ENCODE results near the gene DIAPH2. TPM values are rescaled to one million over a fixed set of nuclear protein-coding genes. Genes with fewer than 3 reads are reported as not detected.

The DIAPH2 gene
- 10 to 100 TPM; 13.7 to 13.9 TPM for total RNA-seq

GRCh38 chrX:96684339-96685209 lies at the start of gene DIAPH2:
Gene DIAPH2, plus strand, starts transcription at chrX:96684842.
- H3K4me1 Mint-ChIP-seq: peaks cover 22% of the 10 kb centered on the region
- H3K9me3 Mint-ChIP-seq: no peaks in the 10 kb centered on the region
- POLR2A ChIA-PET: no interaction called here

DNA sequence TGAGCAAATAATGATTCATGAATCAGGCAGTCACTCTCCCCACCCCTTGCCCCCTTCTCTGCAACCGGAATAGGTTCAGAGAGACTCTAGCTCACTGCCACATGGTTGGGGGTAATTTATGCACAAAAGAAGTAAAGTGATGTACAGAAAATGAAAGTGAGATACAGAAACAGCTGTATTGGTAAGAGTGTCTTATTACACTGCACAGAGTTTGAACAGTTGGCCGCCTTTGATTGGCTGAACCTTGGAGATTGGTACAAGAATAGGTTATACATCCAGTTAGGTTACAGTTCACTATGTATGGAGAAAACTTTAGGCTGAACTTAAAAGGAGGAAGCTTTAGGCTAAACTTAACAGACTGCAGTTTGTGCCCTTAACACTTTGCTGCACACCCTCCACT lies 34.6 kb upstream of the DIAPH2 start:
- POLR2A ChIA-PET: no interaction called here
- Mint-ChIP-seq H3K4me3 (no peak overlapping the region), H3K4me1 (no peaks in the 10 kb centered on the region), H3K27me3 (peaks cover 8% of the 10 kb centered on the region), H3K36me3 (no peaks in the 10 kb centered on the region), H3K27ac (no peak overlapping the region), H3K9me3 (peaks cover 2% of the 10 kb centered on the region)
- DNase-seq (no peak), ATAC-seq (ENCODE audit: low read depth) (no peak)

More at GRCh38 chrX:96684339-96685209, at the start of gene DIAPH2:
- H3K27ac Mint-ChIP-seq: peak within 1 kb of the TSS; percentile 95
- peaks cover 1% of the 10 kb centered on the region for H3K27me3 Mint-ChIP-seq
- ATAC-seq (ENCODE audit: low read depth): peak; percentile 89
- DNase-seq: peak; percentile 80
- H3K36me3 Mint-ChIP-seq: no peaks in the 10 kb centered on the region
- H3K4me3 Mint-ChIP-seq: peak within 1 kb of the TSS; percentile 94

DNA sequence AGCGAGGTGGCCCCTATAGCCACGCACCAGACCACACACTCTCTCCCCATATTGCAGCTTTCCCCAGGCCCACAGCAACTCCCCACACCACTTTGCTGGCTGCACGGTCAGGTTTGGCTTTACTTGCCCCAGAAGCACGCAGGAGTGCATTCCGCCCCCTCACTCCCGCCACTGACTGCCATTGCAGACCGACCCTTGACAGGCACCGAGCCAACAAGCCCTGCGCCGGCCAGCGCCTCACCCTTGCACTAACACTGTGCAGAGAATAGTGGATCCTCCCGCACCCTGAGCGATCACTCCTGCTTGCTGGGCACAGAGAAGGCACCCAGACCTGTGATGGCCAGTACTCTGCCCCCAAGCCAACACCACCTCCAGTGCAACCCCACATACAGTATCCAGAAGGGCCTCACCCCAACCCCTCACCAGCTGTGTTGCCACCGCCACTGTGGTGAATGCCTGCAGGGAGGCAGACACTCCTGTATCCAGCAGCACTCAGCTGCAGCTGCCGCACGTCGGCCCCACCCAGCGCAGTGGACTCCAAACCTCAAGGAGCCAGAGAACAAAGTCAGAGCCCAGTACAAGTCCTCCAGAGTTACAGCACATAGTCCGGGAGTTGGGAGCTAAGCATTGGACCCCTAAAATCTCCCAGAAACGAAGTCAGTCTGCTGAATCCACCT lies 28.6 kb upstream of the DIAPH2 start:
- Mint-ChIP-seq H3K27ac (no peak overlapping the region), H3K9me3 (no peaks in the 10 kb centered on the region), H3K4me3 (no peak overlapping the region), H3K36me3 (no peaks in the 10 kb centered on the region), H3K27me3 (peaks cover 10% of the 10 kb centered on the region), H3K4me1 (no peaks in the 10 kb centered on the region)
- no peak for ATAC-seq (ENCODE audit: low read depth)
- POLR2A ChIA-PET: no interaction called here
- no peak for DNase-seq

DNA sequence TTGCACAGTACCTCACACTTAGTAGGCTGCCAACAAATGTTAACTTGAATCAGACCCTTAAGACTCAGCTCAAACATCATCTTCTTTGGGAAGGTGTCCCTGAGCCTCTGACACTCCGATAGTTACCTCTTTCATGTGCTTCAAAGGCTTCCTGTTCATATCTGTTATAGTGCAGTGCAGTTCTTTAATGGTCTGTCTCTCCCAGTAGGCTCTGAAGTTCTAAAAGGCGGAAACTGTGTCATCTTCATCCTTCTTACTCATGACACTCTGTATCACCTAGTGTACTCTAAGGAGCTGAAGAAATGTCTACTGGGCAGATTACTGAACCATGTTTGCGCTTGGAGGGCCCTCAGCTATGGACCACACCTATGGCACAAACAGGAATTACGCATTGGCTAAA lies 2.1 kb upstream of the DIAPH2 start:
- peaks cover 1% of the 10 kb centered on the region for H3K27me3 Mint-ChIP-seq
- H3K9me3 Mint-ChIP-seq: no peaks in the 10 kb centered on the region
- DNase-seq (no peak), ATAC-seq (ENCODE audit: low read depth) (peak; percentile 28)
- peaks cover 18% of the 10 kb centered on the region for H3K4me1 Mint-ChIP-seq
- no peaks in the 10 kb centered on the region for H3K36me3 Mint-ChIP-seq
- H3K27ac Mint-ChIP-seq: peak overlapping the region; percentile 77
- POLR2A ChIA-PET: no interaction called here
- peak overlapping the region; percentile 50 for H3K4me3 Mint-ChIP-seq

- peaks cover 22% of the 10 kb centered on the region for H3K4me1 Mint-ChIP-seq
- H3K27me3 Mint-ChIP-seq: peaks cover 1% of the 10 kb centered on the region
- peak overlapping the region; percentile 95 for H3K27ac Mint-ChIP-seq
- peak overlapping the region; percentile 94 for H3K4me3 Mint-ChIP-seq
- ATAC-seq (ENCODE audit: low read depth): no peak
- no peak for DNase-seq
- H3K9me3 Mint-ChIP-seq: no peaks in the 10 kb centered on the region
- POLR2A ChIA-PET: no interaction called here
- H3K36me3 Mint-ChIP-seq: no peaks in the 10 kb centered on the region
These were observed 674 bp upstream of the DIAPH2 start for GRCh38 chrX:96683997-96684338.

DNA sequence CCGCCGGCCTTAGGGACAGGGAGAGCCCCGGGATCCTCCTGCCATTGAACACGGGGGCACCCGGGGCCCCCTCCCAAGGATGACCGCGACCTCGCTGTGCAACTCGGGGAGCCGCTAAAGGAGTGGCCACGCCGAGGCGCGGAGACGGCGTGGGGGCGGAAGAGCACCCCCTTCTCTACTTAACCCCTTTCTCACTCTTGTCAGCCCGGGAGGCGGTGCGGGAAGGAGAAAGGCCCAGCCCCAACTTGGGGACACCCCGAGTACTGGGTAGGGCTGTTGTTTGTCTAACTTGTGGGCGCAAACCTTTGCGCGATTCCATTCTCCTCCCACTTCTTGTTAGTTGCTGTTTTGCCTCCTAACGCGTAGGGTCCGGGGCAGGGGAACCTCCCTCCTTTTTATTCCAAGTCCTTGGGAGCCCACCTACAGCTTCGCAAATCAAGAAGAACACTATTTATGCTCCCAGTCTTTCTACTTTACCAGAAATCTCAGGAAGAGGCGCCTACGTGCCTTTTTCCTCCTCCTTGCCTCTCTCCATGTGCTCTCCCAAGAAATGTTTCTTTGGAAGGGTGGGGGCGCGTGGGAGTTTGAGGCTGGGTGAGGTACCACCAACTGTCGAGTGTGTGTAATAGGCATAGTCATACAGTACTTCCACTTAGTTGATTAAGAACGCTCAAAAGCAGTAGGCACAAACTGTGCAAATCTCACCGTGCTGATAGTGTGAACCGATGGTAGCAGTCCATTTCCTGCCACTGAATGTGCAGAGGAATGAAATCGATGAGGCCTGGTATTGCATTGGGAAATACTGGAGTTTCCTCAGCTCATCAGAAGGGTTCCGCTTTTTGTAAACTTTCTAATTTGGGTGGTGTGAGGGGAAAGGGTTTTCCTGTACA lies 813 bp downstream of the DIAPH2 start:
- Mint-ChIP-seq H3K36me3 (no peaks in the 10 kb centered on the region), H3K4me3 (peak overlapping the region; percentile 94), H3K27ac (peak overlapping the region; percentile 95), H3K4me1 (peaks cover 22% of the 10 kb centered on the region), H3K9me3 (no peaks in the 10 kb centered on the region), H3K27me3 (peaks cover 1% of the 10 kb centered on the region)
- ATAC-seq (ENCODE audit: low read depth) (peak; percentile 44), DNase-seq (peak; percentile 30)
- POLR2A ChIA-PET: no interaction called here

DNA sequence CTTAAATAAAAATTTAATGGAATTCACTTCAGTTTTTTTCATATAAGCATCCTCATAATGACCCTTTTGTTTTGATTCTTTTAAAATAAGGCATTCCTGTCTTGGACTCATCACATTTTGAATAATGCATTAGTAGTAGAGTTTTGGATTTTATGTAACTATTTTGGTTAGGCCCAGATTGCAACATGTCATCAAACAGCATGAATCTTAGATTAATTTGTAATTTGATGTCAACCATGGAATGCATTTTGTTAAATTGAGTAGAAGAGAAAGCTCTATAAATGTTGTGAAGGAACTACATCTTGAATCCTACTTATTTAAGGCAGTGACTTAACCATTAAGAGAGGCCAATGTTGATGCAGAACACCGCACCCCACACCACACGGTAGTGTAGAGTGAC lies 3.1 kb downstream of the DIAPH2 start:
- Mint-ChIP-seq H3K4me3 (no peak overlapping the region), H3K9me3 (no peaks in the 10 kb centered on the region), H3K27me3 (no peaks in the 10 kb centered on the region), H3K4me1 (peaks cover 17% of the 10 kb centered on the region), H3K36me3 (no peaks in the 10 kb centered on the region), H3K27ac (no peak overlapping the region)
- ATAC-seq (ENCODE audit: low read depth) (no peak), DNase-seq (no peak)
- POLR2A ChIA-PET: no interaction called here

- DNase-seq (no peak), ATAC-seq (ENCODE audit: low read depth) (no peak)
- Mint-ChIP-seq H3K9me3 (no peaks in the 10 kb centered on the region), H3K36me3 (peaks cover 2% of the 10 kb centered on the region), H3K4me3 (no peak overlapping the region), H3K27ac (no peak overlapping the region), H3K27me3 (no peaks in the 10 kb centered on the region), H3K4me1 (peaks cover 15% of the 10 kb centered on the region)
- POLR2A ChIA-PET: no interaction called here
These were observed 4.1 kb downstream of the DIAPH2 start for GRCh38 chrX:96688789-96689188.

- Mint-ChIP-seq H3K36me3 (peaks cover 5% of the 10 kb centered on the region), H3K4me3 (no peak overlapping the region)
These were observed 5.3 kb downstream of the DIAPH2 start for GRCh38 chrX:96689991-96690390.

DNA sequence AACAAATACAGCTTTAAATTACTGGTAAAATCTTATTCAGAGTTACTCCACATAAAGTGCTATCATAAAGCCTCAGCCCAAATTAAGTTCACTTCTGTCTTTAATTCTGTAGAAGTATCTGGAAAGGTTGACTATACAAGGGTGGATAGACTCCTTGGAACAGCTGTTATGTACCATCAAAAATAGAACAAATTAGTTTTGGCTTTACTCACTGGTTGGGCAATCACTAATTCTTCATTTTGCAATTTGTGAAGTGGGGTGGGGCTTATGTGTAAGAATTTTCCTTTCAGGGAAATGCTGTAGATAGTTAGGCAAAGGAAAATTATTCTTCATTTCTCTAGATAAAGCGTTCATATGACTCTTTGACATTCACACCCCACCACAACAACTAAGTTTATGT lies 7.8 kb downstream of the DIAPH2 start:
- Mint-ChIP-seq H3K9me3 (no peaks in the 10 kb centered on the region), H3K4me1 (peaks cover 4% of the 10 kb centered on the region), H3K36me3 (peaks cover 5% of the 10 kb centered on the region), H3K4me3 (no peak overlapping the region), H3K27me3 (no peaks in the 10 kb centered on the region), H3K27ac (no peak overlapping the region)
- POLR2A ChIA-PET: no interaction called here
- no peak for ATAC-seq (ENCODE audit: low read depth)
- DNase-seq: no peak

More at GRCh38 chrX:96689991-96690390, 5.3 kb downstream of the DIAPH2 start:
- no peak overlapping the region for H3K27ac Mint-ChIP-seq
- ATAC-seq (ENCODE audit: low read depth) (no peak), DNase-seq (no peak)
- H3K9me3 Mint-ChIP-seq: no peaks in the 10 kb centered on the region
- H3K27me3 Mint-ChIP-seq: no peaks in the 10 kb centered on the region
- H3K4me1 Mint-ChIP-seq: peaks cover 15% of the 10 kb centered on the region
- POLR2A ChIA-PET: no interaction called here

- Mint-ChIP-seq H3K9me3 (no peaks in the 10 kb centered on the region), H3K27me3 (no peaks in the 10 kb centered on the region), H3K4me3 (no peak overlapping the region), H3K36me3 (peaks cover 5% of the 10 kb centered on the region), H3K4me1 (peaks cover 3% of the 10 kb centered on the region), H3K27ac (no peak overlapping the region)
- ATAC-seq (ENCODE audit: low read depth) (no peak), DNase-seq (no peak)
- POLR2A ChIA-PET: no interaction called here
These were observed 8.2 kb downstream of the DIAPH2 start for GRCh38 chrX:96692890-96693289.

GRCh38 chrX:96693407-96693806 lies 8.8 kb downstream of the DIAPH2 start:
- Mint-ChIP-seq H3K27ac (no peak overlapping the region), H3K9me3 (no peaks in the 10 kb centered on the region), H3K4me3 (no peak overlapping the region), H3K36me3 (peaks cover 6% of the 10 kb centered on the region), H3K4me1 (peaks cover 3% of the 10 kb centered on the region), H3K27me3 (no peaks in the 10 kb centered on the region)
- ATAC-seq (ENCODE audit: low read depth) (no peak), DNase-seq (no peak)
- POLR2A ChIA-PET: interaction anchor here (0.7 kb wide), 1 partner anchor 940 kb away, joined by 3 read pairs; no protein-coding TSS in a partner anchor

DNA sequence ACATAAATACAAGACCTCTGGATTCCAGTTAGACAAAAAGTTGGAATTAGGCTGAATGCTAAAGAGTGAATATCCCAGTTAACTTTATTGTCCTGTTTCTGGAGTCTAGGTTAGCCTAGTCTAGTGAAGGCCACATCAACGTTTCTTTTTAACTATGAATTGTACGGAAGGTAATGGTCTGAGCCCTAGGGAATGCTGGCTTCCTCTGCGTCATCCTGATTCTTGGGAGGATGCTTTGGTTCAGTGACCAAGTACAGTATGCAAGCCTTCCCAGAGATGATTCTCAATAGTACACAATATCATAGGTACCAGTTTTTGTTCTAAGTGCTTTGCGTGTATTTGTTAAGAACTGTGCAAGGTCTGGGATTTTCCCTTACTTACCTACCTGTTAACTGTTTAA lies 11.8 kb downstream of the DIAPH2 start:
- DNase-seq: no peak
- Mint-ChIP-seq H3K36me3 (peaks cover 9% of the 10 kb centered on the region), H3K27me3 (no peaks in the 10 kb centered on the region), H3K27ac (no peak overlapping the region), H3K4me1 (peaks cover 2% of the 10 kb centered on the region), H3K4me3 (no peak overlapping the region), H3K9me3 (no peaks in the 10 kb centered on the region)
- ATAC-seq (ENCODE audit: low read depth): no peak
- POLR2A ChIA-PET: no interaction called here

Measured in activated naive CD8-positive, alpha-beta T cell treated with anti-CD3 and anti-CD28 coated beads, Interleukin-2, amount 10 ng/mL, durations not matched to agents 7 days and 5 days (primary cell).